ENCODE data around the gene DDC.

DNA sequence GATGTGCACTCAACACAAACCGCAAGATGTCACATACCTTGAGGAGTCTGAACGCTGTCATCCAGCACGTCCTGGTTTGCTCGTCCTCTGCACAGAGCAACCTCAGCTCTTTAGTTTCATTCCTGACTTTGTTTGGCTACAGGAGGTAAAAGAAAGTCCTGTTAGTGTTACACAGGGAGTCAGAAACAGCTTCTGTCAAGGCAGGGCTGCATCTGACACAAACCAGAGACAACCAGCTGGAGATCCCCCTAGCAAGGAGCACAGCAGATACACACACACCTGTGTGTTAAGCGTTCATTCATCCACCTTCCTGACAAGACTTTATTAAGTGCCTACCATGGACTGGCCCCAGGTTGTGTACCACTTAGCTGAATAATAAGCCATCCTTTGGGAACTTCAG, 47.5 kb upstream of the DDC start:
- TF ChIP-seq, protein P1, sequence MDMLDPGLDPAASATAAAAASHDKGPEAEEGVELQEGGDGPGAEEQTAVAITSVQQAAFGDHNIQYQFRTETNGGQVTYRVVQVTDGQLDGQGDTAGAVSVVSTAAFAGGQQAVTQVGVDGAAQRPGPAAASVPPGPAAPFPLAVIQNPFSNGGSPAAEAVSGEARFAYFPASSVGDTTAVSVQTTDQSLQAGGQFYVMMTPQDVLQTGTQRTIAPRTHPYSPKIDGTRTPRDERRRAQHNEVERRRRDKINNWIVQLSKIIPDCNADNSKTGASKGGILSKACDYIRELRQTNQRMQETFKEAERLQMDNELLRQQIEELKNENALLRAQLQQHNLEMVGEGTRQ (IDR thresholded peaks at IDR 0.05) = no peak
- no peak for TF ChIP-seq EP300 (IDR thresholded peaks at IDR 0.05)
- TF ChIP-seq, protein P2, sequence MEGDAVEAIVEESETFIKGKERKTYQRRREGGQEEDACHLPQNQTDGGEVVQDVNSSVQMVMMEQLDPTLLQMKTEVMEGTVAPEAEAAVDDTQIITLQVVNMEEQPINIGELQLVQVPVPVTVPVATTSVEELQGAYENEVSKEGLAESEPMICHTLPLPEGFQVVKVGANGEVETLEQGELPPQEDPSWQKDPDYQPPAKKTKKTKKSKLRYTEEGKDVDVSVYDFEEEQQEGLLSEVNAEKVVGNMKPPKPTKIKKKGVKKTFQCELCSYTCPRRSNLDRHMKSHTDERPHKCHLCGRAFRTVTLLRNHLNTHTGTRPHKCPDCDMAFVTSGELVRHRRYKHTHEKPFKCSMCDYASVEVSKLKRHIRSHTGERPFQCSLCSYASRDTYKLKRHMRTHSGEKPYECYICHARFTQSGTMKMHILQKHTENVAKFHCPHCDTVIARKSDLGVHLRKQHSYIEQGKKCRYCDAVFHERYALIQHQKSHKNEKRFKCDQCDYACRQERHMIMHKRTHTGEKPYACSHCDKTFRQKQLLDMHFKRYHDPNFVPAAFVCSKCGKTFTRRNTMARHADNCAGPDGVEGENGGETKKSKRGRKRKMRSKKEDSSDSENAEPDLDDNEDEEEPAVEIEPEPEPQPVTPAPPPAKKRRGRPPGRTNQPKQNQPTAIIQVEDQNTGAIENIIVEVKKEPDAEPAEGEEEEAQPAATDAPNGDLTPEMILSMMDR (IDR thresholded peaks at IDR 0.05) = no peak
- TF ChIP-seq POLR2A (IDR thresholded peaks at IDR 0.05; ENCODE audit: low read length) = no peak
- TF ChIP-seq JUNB (IDR thresholded peaks at IDR 0.05) = no peak
- TF ChIP-seq RFX5 (IDR thresholded peaks at IDR 0.05) = no peak
- no peak for TF ChIP-seq RAD21 (conservative IDR thresholded peaks at IDR 0.05 in 1 of 2, IDR thresholded peaks at IDR 0.05 in 1 of 2)
- TF ChIP-seq RCOR1 (IDR thresholded peaks at IDR 0.05; ENCODE audit: low read depth, low read length) = no peak
- no peak for TF ChIP-seq SREBF2 (IDR thresholded peaks at IDR 0.05)
